ENCODE data around the gene DCTN3.

The DCTN3 gene

DNA sequence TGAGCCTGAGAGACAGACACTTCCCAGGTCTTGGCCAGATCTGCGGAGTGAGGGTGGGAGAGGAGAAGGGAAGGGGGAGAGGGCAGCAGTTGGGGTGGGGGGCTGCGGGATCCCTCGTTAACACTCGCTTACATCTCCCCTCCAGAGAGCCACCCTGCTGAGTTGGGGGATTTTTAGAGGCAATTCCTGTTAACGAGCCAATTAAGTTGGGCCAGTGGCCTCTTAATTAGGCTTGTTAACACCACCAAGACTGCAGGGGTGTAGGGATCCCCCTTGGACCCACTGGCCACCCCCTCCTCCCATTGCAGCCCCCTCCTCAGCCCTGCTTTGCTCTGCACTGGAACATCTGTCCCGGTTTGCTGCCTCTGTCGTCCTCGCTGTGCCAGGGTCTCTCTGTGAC is 54.4 kb downstream of the DCTN3 start:
- in situ Hi-C loops (cut with HindIII; ENCODE audit: low sequenced_read_pairs), result no loop called here
- DNase-seq (ENCODE audit: low read depth, low spot score), result no peak
- no peak for TF ChIP-seq CTCF (IDR thresholded peaks at IDR 0.05; ENCODE audit: low read depth, low read length)
- H3K4me3 ChIP-seq (ENCODE audit: low read depth, low read length), result no peak overlapping the region

DNA sequence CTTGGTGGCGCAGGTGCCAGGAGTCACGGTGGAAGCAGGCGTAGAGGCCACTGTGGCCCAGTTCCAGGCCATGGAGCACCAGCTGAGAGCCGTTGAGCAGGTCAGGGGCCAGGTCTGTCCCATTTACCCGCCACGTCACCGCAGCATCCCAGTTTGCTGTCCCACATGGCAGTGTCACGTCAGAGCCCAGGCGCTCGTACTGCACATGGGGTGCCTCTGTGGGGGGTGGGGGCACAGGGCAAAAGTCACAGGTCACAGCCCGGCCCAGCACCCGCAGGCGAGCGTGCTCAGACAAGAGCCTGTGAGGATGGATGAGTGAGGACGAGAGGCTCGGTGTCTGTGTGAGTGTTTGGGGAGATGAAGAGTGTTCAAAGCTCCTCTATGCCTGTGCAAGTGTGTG is 55.7 kb downstream of the DCTN3 start:
- no peak for TF ChIP-seq CTCF (IDR thresholded peaks at IDR 0.05; ENCODE audit: low read depth, low read length)
- no peak for DNase-seq (ENCODE audit: low read depth, low spot score)
- in situ Hi-C loops (cut with HindIII; ENCODE audit: low sequenced_read_pairs), result no loop called here
- no peak overlapping the region for H3K4me3 ChIP-seq (ENCODE audit: low read depth, low read length)

Measured in astrocyte of the spinal cord (primary cell).